GM19043 (cell line): Measurements from ENCODE around the gene BHLHA15.

Experiments
- ATAC-seq: cut with Tn5 transposase; IDR thresholded peaks from one replicate; pipeline ENCODE4 v1.9.1; 2021; ENCODE audit warnings: low read depth; ENCODE audit not compliant: unreplicated experiment

Gene BHLHA15

DNA sequence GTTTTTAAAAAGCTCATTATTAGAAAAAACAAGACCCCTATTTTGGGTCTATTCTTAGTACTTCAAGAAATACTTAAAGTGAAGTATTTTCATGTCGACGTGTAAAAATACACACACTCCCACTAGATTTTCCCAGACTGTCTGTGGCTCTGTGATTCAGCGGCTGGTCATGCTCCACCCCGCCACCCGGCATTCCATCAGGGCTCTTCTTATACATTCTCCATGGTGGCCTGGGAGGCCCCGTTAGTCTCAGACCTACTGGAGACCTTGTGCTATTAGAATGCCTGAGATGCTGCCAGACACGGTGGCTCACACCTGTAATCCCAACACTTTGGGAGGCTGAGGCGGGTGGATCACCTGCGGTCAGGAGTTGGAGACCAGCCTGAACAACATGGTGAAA lies 27.7 kb downstream of the BHLHA15 start:
- no peak for ATAC-seq

DNA sequence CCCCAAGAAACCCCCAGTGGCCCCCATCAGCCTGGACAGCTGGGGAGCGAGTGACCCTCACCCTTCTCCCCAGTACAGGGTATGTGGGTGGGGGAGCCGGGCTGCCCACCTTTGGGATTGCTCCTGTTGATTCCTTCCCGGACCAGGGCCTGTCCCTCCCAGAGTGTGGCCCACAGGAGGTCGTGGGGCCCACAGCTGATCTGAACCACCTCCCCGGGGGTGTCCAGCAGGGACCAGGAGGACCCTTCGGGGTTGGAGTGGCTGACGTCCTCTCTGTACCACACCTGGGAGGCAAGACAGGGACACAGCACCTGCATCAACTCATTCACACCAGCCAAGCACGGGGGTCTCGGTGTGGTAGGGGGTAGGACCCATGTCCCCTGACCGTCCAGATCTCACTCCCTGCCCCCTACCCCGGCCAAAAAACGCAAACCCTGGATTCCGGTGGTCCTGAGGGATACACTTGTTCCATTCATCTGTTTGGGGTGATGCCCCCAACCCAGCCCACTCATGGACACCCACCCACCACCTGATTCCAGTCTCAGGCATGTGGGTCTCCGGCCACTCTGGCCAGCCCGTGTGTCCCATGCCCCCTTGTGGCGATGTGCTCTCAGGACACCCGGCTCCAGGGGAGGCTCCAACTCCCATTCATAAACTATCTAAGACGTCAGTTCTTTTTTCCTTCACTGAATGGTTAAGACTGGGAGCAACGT lies 29.9 kb downstream of the BHLHA15 start:
- no peak for ATAC-seq

DNA sequence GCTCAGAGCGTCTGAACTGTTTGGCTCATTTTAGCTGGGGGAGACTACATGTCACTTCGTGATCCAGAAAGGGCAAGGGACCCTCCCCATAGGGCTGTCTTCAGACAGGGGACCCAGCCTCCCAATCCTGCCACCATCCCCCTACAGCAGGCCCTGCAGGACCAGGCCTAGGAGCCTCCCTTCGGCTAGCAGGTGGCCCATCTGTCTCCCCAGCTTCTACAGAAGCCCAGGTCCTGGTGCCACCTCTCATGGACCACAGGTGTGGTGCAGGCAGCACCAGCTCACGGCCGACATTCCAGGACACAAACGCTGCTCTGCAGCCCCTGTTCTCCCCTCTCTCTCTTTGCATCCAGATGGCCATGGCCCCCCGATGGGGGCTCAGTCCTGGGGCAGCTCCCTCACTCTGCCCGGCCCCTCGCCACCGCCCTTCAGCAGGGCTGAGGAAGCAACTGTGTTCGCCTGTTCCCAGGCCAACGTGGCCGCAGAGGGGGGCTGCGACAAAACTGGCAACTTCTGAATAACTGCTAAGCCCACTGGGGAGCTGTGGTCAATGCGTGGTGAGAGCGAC lies 30.5 kb downstream of the BHLHA15 start:
- no peak for ATAC-seq

DNA sequence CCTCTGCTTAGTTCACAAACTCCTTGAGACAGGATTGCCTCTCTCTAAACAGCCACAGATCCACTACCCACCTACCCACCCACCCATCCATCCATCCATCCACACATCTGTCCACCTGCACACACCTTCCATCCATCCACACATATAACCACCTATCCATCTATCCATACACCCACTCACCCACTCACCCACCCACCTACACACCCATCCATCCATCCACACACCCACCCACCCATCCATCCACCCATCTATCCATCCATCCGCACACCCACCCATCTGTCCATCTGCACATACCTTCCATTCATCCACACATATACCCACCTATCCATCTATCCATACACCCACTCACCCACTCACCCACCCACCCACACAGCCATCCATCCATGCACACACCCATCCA lies 31.1 kb downstream of the BHLHA15 start:
- ATAC-seq, result no peak

DNA sequence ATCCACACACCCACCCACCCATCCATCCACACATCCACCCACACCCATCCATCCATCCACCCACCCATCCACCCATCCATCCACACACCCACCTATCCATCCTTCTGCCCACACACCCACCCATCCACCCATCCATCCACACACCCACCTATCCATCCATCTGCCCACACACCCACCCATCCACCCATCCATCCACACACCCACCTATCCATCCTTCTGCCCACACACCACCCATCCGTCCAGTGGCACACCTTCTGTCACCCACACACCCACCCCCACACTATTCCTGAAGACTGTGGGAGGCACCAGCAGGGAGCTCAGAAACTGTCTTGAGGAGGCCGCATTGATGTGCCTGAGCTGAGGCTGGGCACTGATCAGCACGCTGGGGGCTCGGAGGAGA lies 31.7 kb downstream of the BHLHA15 start:
- ATAC-seq, result no peak

DNA sequence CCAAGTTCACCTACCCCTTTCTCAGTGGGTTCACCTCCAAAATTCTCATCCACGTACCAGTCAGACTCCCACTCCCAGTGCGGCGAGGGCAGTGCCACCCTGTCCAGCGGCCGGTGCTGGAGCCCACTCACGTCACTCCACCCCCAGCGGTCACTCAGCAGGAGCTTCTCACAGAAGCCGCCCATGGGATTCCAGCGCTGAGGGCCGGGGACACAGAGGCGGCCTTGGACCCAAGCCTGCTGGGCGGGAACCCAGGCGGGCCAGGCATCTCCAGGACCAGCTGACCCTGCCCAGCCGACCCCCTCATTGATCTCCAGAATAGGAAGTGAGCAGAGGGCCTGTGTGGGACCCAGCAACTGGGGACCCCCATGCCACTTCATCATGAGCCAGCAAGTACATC lies 33.6 kb downstream of the BHLHA15 start:
- ATAC-seq, result no peak

DNA sequence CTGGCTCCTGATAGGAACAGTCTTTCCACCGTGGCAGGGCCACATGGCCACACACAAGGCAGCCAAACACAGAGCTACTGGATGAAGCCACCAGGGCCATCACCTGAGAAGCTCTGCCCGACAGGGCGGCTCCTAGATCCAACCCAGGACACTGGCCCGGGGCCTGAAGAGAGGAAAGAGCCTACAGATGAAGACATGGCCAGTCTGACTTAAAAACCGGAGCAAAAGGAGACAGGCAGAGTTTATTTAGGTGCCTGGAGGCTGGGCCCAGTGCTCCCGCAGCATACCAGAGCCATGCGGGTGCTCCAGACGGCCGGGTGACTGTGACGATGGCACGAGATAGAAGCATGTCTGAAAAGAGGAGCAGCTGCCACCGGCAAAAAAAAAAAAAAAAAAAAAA lies 36.9 kb downstream of the BHLHA15 start:
- ATAC-seq, result no peak

DNA sequence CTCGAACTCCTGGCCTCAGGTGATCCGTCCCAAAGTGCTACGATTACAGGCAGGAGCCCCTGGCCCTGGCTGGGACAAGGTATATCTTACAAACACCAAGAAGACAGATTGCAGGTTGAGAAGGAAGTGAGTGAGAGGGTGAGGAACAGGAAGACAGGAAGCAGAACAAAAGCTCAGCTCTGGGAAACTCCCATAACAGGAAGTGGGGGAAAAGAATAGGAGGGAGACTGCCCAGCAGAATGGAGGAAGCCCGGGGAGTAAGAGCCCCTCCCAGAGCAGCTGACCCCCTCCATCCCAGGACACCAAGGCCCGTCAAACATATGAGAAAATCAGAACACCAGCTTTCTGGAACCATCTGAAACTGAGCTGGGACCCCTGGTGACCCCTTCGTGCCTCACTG lies 37.9 kb downstream of the BHLHA15 start:
- ATAC-seq, result no peak

DNA sequence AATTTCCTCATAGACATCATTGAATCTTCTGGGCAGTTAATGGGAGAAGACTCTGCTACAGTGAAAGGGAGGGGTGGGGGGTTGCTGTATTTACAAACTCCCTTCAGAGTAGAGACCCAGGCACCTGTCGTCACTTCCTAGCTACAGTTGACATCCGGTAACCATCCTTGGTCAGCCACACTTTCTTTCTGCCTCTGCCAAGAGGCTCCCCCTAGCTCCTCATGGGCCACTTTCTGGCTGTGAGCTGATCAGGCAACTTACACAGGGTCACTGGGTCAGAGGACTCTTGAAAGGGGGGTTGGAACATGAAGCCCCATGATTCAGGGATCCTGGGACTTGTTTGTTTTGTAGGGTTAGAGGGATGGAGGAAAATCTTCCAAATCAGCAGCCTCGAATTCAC lies 39.5 kb downstream of the BHLHA15 start:
- no peak for ATAC-seq

DNA sequence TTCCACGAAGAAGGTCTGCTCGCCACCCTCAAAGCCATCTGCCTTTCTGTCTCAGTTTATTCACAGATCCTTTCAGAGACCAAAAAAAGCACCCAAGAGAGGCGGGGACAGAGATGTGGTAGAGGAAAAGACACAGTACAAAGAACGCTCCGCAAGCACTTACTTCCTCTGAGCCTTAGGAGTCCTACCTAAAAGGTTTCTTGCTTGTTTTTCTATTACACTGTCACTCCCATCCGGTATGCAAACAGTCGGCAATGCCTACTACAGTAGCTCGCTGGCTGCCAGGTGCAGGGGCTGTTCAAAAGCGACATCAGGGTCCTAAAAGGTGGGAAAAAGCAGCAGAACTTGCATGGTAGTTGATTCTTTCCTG lies 40.0 kb downstream of the BHLHA15 start:
- no peak for ATAC-seq

DNA sequence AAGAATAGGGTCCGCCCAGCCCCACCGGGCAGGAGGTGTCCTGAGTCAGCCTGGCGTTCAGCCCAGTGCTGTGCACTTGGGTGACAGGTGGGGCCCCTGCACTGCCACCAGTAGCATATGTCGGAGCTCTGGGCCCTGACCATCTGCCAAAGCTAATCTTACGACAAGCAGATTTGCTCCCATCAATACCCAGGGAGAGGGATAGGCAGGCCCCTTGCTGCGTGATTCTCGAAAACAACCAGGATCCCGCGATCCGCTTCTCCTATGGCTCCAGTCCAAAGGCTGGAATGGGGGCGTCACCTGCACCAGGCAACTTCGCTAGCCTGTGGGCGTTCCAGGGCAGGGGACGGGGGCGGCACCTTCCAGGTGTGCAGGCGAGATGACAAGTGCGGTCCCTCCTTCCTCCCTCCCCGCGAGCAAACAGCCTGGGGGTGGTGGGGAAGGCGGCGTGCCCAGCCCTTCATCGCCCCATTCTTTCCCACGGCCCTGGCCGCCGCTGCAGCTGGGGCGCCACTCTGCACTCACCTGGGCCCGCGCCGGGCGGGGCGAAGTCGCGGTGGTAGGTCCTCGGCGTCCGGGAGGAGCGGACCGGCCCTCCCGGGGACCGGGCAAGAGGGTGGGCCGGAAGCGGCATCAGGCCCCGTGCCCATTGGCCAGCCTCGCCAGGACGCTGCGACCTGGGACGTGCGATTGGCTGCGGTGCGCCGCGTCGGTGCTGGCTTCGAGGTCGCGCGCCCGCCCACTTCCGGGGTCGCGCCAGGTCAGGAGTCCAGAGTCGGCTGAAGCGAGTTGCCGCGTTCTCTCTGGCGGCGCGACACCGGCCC lies 40.6 kb downstream of the BHLHA15 start, which contains the start of gene TECPR1:
TECPR1 (minus strand) TSS at position 632 of the 824 bp plus-strand sequence. CDS start 6,086 bp downstream, outside the sequence.
- peak; percentile 96 for ATAC-seq

DNA sequence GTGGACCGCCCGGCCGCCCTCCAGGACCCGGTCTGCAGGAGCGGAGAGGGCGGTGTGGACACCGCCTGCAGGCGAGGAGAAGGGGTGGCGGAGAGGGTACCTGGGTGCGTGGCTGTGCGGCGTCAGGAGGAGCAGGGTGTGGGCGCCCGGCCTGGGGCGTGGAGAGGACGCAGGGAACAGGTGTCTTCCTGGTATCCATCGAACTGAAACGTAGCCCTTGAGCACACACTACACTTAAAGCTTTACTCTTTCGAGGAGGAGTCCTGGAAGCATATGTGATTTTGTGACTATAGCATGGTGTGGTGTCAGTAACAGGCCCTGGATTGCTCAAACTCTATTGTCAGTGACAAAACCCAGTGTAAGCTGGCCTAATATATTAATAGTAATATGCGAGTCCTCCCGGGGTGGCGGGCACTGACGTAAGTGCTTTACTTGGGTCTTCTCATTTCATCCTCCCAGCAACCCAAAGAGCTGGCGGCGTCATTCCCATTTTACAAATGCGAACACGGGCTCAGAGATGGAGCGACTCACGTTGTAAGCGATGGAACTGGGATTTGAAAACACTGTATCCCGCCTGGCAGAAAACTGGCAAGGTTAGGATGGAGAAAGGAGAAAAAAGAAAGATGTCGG lies 41.3 kb downstream of the BHLHA15 start:
- ATAC-seq, result peak; percentile 24

DNA sequence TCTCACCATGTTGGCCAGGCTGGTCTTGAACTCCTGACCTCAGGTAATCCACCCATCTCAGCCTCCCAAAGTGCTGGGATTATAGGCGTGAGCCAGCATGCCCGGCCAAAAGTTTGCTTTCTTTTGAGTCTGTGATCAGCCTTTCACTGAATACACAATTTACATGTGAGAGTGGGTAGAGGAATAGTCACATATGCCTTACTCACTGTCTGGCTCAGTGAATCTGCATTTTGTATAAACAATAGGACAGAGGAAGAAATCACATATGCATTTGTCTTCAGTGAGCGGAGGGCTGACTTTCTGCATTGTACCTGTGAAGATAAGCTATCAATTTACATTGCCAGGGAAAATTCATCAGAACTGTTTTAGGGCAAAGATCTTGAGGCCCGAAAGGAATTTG lies 43.3 kb downstream of the BHLHA15 start:
- no peak for ATAC-seq

DNA sequence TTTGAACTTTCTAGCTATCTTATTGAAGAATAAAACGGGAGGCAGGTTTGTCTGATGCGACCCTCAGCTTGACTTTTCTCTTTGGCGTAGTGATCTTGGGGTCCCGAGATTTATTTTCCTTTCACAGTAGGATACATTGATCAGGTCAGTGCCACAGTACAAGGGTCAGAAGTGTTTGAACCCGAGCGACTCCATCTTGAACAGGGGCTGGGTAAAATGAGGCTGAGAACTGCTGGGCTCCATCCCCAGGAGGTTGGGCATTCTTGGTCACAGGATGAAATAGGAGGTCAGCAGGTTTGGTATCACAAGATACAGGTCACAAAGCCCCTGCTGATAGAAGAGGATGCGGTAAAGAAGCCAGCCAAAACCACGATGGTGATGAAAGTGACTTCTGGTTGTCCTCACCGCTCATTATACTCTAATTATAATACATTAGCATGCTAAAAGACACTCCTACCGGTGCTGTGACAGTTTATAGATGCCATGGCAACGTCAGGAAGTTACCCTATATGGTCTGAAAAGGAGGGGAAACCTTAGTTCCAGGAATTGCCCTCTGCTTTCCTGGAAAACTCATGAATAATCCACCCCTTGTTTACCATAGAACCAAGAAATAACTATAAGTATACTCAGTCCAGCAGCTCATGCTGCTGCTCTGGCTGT lies 43.8 kb downstream of the BHLHA15 start:
- no peak for ATAC-seq

DNA sequence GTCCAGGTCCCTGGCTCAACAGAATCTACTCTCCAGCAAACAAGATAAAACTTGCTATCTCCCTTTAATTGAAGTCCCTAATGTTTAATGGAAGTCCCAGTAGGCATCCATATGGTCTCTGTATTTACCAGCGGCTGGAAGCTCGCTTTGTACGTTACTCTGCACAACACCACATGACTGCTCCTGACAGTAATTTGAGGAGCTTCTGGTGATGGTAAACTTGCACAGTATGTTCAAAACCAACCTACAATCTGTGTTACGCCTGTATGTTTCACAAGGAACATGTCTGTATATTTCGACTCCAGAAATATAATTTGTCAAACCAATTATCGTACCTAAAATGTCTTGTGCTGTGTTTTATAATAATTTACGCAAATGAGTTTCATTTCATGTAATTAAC lies 45.2 kb downstream of the BHLHA15 start:
- ATAC-seq, result no peak

DNA sequence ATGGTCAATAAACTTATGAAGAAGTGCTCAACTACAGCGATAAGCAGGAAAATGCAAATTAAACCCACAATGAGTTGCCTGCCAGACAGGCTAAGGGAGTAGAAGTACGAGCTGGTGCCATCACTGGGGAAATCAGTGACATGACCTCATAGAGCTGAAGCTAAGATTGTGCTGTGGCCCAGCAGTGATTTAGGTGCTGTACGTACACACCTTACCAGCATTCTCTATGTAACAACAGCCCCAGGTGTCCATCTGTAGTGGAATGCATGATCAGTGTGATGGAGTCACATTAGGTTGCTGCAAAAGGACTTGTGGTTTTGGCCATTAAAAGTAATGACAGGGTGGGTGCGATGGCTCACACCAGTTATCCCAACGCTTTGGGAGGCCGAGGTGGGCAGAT lies 46.5 kb downstream of the BHLHA15 start:
- ATAC-seq, result no peak
